GM19468 (cell line): ENCODE data around the gene PLCB4.
"Not testable (repeated sequence)": the region's sequence is repeated elsewhere in the genome, so short reads cannot be mapped to it uniquely, and the experiment has no call there.

ENCODE experiments used
- ATAC-seq: cut with Tn5 transposase; IDR thresholded peaks from one replicate; pipeline ENCODE4 v1.9.1; 2021; ENCODE audit warnings: mild to moderate bottlenecking, moderate library complexity, moderate number of reproducible peaks; ENCODE audit not compliant: unreplicated experiment; ENCODE audit errors: extremely low read depth

The PLCB4 gene

DNA sequence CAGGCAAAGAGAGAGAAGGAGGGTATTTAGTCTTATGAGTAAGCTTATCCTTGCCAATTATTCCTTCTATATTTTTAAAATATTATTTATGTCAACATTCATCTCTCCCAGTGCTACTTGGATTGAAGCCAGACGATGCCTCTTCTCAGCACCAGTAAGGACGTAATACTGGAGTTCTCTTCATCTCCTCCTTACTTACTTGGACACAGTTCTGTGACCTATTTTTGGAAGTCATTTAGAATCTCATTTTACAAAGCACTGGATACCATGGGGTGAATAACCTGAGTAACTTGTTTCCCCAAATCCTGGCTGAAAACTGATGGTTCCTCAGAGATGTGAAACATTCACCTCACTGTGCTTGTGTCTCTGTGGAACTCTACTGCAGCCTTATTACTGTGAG, 308.1 kb downstream of the PLCB4 start:
- no peak for ATAC-seq

DNA sequence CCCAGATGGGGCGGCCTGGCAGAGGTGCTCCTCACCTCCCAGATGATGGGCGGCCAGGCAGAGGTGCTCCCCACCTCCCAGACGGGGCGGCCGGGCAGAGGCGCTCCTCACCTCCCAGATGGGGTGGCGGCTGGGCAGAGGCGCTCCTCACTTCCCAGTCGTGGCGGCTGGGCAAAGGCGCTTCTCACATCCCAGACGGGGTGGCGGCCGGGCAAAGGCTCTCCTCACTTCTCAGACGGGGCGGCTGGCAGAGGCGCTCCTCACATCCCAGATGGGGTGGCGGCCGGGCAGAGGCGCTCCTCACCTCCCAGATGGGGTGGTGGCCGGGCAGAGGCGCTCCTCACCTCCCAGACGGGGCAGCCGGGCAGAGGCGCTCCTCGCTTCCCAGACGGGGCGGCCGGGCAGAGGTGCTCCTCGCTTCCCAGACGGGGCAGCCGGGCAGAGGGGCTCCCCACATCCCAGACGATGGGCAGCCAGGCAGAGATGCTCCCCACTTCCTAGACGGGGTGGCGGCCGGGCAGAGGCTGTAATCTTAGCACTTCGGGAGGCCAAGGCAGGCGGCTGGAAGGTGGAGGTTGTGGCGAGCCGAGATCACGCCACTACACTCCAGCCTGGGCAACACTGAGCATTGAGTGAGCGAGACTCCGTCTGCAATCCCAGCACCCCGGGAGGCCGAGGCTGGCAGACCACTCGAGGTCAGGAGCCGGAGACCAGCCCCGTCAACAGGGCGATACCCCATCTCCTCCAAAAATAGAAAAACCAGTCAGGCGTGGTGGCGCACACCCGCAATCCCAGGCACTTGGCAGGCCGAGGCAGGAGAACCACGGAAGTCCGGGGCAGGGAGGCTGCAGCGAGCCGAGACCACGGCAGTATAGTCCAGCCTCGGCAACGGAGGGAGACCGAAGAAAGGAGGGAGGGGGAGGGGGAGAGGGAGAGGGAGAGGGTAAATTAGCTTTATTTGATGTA, 316.7 kb downstream of the PLCB4 start:
- not testable (repeated sequence) for ATAC-seq

DNA sequence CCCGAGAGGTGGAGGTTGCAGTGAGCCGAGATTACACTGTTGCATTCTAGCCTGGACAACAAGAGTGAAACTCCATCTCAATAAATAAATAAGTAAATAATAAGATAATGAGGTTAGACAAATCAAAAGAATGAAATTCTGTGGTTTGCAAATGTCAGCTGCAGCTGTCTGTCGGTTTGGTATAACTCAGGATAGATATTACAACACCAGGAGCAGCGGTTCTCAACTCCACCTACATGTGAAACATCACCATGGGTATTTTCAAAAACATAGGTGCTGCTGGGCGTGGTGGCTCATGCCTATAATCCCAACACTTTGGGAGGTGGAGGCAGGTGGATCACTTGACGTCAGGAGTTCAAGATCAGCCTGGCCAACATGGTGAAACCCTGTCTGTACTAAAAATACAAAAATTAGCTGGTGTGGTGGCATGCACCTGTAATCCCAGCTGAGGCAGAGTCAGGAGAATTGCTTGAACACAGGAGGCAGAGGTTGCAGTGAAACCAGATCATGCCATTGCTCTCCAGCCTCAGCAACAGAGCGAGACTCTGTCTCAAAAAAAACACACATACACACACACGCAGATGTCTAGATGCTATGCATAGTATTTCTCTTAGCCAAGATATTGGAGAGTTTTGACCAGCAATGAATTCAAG, 319.4 kb downstream of the PLCB4 start:
- no peak for ATAC-seq

DNA sequence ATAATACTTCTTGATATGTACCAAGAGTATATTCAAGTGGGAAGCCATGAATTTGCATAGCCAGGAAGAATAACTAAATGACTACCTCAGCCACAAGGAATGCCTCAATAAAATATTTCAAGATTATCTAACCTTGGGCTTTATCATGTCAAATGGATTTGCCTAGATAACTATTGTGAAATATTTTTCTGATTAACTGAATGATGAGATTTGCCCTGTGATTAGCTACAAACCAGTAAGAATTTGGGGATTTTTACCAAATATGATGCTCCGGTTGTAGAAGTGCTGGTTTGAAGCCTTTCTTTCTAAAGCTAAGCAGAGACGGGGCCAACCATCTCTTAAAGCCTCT, 319.9 kb downstream of the PLCB4 start:
- ATAC-seq, result no peak

DNA sequence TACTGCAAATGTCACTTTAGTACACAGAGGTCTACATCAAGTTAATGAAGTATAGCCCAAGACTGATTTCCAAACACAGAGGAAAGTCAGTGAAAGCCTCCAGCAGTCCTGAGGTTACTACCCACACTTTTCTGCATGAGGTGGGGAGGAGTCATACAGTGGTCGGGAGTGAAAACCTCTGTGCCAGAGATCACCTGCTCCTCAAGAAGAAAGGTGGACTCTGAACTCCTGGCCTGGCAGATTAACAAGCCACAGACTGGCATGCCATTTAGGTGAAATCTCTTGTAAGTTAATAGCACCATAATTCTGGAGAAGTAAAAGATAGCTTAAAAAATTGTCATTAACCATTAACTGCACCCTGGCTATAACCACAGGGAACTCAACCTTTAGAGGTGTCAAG, 320.5 kb downstream of the PLCB4 start:
- ATAC-seq, result no peak

DNA sequence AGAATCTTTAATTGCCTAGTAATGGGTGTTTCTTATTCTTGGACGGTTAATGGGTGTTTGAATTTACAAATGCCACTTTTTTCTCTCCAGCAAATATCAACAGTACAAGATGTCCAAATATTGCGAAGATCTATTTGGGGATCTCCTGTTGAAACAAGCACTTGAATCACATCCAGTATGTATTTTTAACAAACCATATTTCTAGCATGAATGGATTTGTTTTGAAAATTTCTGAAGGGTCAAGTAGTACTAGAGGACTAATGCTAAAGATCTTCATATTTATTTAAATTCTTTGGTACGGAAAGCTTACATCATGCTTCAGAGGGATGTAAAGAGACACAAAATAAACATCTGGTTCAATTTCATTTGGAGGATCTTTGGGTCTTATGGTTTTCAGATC, 321.6 kb downstream of the PLCB4 start:
- ATAC-seq, result no peak

DNA sequence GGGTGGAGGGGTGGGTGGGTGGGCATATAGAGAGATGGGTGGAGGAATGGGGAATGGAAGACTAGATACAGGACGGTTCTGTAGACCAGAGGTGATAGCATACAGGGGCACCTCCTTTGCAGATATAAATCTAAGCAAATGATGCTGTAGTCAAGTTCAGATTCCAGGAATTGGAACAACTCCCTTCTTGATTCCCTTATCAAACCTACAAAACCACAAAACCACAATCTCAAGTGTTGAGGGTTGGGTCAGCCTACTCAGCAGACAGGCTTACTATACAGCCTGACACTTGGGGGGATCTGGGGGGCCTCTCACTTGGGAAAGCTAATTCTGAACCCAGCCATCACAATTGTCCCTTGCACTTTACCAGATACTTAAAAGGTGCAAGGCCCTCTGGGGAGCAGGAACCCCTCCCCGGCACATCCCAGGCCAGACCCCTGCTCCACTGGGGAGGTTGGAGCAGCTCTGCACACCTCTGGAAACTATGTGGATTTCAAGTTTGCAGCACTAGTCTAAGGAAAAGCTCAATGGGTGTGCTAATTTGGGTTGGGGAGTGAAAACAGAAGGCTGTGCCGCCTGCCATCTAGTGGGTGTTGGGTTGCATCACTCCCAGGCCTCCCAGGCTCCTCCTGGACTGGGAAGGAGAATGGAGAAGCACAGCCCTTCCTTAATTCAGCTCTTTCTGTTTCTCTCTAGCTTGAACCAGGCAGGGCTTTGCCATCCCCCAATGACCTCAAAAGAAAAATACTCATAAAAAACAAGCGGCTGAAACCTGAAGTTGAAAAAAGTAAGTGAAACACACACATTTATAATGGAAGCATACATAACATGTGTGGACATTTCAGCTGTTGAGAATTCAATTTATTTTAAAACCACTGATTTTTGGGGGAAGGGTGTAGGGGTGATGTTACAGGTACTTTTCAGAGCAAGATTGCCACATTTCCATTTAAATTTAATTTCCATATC, 324.3 kb downstream of the PLCB4 start:
- ATAC-seq, result no peak

DNA sequence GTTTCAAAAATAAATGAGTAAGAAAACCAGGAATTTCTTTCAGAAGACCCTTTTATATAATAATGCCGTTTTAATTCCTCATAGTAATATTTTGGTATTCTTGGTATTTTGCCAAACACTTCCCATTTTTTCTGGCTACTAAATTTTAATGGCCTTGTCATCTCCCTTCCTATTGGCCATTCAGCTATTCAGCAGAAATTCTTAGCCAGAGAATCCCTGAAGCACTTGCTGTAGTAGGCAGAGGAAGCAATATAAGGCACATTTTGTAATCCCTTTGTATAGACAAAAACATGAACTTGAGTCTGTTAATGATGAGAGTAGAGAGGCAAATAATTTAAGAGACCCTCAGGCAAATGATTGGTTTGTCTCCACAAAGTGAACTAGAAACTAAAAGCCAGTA, 327.1 kb downstream of the PLCB4 start:
- ATAC-seq, result no peak

DNA sequence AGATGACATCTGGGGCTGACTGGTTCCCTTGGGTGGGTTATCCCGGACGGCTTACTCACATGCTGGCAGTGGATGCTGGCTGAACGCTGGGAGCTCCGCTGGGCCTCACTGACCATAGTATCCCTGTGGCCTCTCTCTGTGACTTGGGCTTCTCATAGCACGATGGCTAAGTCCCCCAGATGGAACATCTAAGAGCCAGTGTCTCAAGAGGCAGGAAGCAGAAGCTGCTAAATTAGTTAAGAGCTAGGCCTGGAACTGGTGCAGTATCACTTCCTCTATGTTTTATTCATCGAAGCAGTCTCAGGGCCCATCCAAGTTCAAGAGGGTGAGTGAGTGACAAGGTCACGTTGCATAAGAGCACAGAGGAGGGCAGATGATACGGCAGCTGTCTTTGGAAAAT, 329.0 kb downstream of the PLCB4 start:
- peak; percentile 94 for ATAC-seq

DNA sequence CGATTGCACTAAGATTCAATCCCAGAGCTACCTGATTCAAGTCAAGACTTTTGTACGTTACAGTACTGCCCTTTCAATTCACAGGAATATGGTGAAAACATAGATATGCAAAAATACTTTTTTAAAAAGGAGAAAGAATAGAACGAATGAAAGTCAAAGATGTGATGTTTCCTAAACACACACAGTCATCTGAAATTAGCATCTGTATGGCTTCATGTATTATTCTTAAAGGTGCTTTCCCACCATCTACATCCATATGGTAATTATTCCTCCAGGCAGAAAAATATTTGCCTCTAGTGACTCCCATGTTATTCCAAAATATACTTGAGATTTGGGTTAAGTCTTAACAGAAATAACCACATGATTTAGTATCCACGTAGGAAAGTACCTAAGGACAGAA, 330.0 kb downstream of the PLCB4 start:
- ATAC-seq, result no peak

DNA sequence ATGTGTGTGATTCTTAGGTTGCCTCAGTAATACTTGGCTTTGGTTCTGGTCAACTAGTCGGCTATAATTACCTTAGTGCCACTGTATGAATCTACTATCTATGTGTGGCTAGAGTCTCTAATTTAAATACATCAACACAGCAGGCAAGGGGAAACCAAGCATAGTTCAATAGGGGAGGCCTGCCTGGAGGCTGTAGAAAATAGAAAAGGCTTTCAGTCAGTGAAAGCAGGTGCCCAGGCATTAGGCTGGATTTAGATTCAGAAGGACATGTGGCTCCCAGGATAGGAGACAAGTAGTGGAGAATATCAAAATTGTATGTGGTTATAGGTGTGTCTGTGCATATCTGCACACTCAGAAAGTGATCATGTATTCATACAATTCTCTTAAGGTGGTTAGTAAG, 330.4 kb downstream of the PLCB4 start:
- no peak for ATAC-seq

DNA sequence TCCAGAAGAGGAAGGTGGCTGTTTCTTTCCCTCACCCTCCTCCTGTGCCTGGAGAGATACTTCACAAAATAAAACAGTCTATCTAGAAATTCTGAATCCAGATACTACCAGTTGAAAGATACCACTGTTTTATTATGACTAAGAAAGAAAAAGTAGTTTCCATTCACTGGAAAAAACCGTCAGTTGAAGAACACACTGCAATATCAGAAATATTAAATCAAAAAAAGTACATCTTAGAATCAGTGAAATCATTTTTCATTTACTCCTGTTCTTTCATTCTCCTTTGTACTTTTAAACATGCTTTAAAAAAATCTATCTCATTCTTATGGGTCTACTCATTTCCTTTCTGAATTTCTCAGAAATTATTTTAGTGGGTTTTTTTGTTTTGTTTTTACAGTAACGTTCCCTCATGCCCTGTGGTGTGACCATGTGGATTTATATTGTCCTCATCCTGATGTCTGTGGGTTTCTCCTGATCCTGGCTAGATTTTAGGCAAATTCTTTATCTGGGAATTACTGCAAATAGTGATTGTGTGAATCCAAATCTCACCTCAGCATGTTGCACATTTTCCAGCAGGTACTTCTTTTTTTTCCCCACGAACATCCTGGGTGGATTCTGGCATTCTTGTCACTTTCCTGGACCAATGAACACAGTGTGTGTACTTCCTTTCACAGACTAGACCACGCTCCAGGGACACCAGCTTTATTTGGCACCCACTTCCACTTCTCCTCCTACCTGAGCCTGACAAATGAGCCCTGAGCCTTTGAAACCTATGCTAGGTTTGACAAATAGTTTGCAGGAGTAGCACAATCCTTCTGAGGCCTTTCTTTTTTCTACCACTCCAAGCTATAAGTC, 331.5 kb downstream of the PLCB4 start:
- ATAC-seq, result no peak

DNA sequence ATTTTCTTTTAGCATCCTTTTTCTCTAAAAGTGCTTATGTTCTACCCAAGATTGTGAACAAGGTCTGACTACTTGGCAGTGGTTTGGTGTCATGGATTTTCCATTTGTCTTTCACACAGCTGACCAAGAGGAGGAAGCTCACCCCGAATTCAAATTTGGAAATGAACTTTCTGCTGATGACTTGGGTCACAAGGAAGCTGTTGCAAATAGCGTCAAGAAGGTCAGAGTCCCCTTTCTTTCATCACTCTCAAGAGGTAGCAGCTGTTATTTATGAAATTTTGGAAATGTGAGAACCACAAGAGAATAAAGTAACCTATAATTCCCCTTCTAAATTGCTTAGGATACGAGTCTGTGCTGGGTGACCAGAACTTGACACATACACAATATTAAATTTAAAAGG, 332.5 kb downstream of the PLCB4 start:
- no peak for ATAC-seq

DNA sequence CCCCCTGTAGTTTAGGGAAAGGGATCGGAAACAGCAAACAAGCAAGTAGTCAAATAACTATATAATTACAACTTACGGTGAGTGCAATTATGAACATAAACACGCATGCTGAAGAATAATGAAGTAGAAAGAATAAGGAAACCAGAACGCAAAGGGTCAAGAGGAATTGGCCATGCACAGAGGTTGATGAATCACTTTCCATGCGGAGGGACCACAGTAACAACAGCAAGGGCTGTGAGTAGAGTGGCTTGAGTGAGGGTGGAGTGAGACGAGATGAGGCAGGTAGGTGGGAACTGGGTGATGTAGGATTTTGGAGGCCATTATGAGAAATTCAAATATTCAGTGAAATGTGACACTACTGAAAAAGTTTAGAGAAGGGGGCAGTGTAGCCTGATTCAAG, 333.3 kb downstream of the PLCB4 start:
- no peak for ATAC-seq

DNA sequence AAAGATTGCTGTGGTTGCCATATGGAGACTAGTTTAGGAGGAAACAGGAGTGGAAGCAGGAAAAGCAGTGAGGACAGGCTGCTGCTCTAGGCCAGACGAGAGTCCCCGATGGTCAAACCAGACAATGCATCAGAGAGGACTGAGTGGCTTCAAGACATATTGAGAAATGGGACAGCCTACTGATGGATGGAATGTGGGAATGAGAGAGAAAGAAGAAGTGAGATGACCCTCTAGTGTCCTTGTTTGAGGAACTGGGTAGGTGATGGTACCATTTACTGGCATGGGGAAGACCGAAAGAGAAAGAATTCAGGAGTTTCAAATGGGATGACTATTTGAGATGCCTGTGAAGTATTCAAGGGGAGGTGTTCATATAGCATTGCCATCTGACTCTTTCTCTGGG, 333.7 kb downstream of the PLCB4 start:
- ATAC-seq, result no peak

DNA sequence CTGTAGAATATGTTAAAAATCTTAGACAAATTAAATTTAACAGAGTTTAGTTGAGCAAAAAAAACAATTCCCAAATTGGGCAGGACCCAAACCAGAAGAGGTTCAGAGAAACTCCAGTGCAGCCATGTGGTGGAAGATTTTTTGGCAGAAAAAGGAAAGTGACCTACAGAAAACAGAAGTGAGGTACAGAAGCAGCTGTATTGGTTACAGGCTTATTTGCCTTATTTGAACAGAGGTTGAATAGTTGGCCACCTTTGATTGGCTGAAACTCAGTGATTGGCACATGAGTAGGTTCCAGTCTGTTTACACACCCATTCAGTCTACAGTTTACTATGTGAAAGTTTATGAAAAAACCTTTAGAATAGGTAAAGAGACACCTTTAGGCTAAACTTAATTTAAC, 334.6 kb downstream of the PLCB4 start:
- ATAC-seq, result no peak

DNA sequence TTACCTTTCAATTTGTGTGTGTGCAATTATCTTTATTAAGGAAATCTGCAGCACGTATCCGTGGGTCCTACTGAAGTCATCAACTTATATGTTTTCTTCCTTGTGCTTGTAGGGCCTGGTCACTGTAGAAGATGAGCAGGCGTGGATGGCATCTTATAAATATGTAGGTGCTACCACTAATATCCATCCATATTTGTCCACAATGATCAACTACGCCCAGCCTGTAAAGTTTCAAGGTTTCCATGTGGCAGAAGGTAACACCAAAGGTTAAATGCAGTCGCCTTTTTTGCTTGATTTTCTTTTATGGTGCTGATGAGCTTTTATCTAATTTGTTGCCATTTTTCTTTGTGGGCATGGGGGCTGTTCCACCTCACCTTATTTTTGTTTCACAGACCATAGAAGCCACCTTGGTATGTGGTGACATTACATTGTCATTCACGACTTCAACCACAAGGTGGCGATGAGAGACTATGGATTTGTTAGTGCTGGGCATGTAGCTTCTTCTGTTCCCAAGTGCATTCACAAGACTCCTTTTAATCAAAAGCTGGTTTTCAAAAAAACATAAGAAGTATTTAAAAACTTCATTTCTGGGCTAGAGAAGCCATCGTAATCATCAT, 339.0 kb downstream of the PLCB4 start:
- ATAC-seq, result peak; percentile 24

DNA sequence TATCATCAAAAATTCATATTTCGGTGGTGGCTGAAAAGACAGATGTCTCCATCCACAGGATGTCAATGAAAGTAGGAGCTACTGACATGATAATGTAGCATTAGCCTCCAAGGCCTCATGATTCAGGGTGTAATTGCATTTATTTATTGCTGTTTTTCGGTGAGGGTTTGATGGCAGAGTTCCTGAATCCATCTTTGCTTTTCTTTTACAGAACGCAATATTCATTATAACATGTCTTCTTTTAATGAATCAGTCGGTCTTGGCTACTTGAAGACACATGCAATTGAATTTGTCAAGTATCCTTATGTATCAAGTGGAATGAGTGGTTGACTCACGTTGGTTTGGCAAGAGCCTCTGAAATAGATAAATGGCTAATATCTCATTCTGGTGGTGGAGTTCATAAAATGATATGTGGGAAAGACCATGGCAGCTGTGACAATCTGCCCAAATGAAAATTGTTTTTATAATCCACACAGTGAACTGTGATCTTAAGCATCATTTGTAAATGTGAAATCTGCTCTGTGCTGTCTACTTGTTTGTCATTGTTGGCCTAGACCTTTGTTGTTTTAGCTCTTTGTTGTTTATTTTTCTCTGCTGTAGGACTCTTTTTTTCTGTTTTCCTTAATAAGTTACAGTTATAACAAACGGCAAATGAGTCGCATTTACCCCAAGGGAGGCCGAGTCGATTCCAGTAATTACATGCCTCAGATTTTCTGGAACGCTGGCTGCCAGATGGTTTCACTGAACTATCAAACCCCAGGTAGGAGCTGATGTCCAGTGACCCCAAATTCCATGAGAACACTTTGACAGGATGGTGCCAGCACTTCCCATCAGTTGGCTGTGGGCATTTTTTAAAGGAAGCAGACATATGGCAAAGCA, 339.8 kb downstream of the PLCB4 start:
- ATAC-seq, result no peak
